HG02943 (cell line): ENCODE measurements around the gene CISD3.

Experiments
- ATAC-seq: cut with Tn5 transposase; IDR thresholded peaks from one replicate; pipeline ENCODE4 v1.9.1; 2021; ENCODE audit warnings: mild to moderate bottlenecking, low read depth, moderate library complexity; ENCODE audit not compliant: unreplicated experiment

CISD3 gene

DNA sequence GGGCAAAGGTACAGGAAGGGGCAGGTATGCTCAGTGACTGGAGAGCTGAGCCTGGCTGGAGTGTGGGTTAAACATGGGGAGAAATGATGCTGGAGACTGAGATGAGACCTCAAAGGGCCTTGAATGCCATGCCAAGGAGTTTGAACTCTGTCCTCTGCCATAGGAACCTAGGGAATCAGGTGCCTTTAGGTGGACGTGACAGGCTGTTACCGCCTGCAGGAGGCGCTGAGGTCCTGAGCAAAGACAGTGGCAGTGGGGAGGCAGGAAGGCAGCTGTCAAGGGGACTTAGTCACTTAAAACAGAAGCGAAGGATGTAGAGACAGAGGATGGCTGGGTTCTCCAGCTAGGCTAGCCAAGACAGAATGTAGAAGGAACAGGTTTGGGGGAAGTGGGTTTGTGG, 31.5 kb downstream of the CISD3 start:
- ATAC-seq, result no peak

DNA sequence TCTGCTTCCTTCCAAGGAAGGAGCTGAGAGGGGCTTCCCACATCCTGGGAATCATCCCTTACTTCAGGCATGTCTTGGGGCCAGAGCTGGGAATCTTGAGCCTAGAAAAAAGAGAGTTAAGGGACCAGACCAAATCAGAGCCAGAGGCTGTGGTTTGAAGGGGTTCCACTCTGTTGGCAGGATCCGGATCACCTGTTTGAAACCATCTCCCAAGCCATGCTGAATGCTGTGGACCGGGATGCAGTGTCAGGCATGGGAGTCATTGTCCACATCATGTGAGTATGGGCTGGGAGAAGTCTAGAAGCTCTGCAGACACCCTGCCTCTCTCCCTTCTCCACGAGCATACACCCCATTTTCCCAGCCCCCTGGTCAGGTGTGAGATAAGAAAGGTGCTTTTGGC, 32.1 kb downstream of the CISD3 start:
- ATAC-seq, result no peak

GRCh38 chr17:38766341-38766740, 36.2 kb downstream of the CISD3 start:
- ATAC-seq, result no peak

- no peak for ATAC-seq
These were observed 38.3 kb downstream of the CISD3 start for GRCh38 chr17:38768417-38768816.

GRCh38 chr17:38773258-38773657, 43.1 kb downstream of the CISD3 start:
- no peak for ATAC-seq

DNA sequence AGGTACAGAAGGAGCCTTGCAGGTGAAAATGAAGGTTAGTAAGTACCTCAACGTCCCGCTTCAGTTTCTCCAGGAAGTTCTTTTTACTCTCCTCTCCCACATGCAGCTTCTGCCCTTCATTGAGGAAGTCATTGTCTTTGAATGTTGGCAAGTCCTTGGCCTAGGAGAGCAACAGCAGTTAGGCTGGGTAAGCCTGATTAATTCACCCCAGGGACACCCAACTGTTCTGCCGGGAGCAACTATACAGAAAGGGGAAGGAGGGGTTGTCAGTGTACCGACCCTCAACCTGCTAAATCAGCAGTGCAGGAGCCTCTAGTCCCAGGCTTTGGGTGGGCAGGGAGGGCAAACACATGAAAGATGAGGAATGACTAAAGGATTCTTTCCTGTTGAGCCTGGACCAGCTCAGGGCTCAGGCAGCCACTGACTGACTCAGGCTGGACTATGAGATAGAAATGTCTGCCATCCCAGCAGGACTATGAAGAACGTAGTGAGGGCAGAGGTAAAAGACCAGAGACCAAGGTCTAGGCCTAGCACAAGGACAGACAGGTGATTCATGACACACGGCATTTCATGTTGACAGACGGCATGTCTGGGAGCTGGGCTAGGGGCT, 47.6 kb downstream of the CISD3 start:
- ATAC-seq, result no peak

DNA sequence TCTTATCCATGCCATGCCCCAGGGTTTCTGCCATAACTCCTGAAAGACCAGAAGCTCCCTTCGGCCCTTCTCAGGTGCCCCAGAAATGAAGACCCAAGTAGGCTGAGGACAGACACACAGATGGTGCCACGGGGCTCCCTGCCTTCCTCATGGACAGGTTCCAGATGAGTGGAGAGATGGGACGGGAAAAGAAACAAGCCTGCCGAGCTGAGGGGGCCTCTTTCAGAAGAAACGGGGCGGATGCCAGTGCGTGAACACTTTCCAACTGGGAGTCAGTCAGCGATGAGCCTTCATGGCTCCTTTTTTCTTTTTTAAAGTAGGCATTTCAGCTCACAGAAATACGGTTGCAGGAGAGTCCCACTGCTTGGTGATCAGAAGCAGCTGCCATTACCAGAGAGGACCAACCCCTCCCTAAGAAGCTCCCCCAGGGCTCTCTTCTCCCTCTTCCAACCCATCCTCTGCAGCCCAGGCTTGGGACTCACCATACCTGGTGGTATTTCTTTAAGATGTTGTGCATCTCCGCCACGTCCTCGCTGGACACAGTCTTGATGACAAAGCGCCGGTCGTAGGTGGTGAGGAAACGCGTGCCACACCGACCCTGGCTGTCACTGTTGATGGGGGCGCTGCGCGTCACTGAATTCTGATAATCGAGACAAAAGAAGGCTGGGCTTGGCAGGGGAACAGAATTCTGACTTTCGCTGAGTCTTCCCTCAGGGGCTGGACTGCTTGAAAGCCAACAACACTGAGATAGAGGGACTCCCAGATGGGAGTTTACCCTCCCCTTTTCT, 50.0 kb downstream of the CISD3 start:
- no peak for ATAC-seq

DNA sequence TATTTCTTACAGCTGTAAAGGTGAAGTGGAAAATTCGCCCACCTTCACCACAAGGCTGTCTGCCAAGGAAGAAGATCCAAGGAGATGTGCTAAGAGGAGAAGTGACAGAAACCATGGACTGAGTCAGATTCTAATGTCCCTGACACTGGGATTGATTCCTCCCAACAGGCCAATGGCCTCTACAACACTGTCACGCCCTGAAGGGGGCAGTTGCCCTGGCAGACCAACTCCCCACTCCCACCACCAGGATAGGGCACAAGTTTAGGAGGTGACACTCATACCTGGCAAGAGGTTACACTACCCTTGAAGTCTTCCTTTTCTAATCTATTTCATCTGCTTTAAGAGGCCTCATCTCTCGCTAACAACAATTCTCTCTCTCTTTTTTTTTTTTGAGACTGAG, 53.1 kb downstream of the CISD3 start:
- no peak for ATAC-seq
